ENCODE results near the gene IKZF2. TPM values are rescaled to one million over a fixed set of nuclear protein-coding genes. Genes with fewer than 3 reads are reported as not detected.

Gene IKZF2
- total RNA-seq, 1 experiment from 2014 or later, result 3.0 TPM

DNA sequence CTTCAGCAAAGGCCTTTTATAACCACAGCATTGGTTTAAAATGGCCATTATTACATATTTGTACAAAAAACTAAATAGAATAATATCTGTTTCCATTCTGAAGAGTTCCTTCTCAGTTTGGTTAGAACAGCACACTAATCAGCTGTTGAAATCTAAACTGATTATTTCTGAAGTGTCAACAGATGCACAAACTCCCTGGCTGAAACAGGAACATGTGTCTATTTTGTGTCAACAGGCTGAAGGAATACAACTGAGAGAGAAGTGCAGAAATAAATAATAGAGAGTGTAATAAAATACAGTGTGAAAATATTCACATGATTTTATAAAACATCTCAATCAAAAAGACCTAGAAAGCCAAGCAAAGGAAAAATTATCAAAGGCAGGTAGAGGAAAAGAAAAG, 29.7 kb downstream of the IKZF2 start:
- Mint-ChIP-seq H3K4me3 (no peak overlapping the region), H3K36me3 (ENCODE audit: insufficient read depth in 1 of 3, low read depth in 3 of 3) (no peaks in the 10 kb centered on the region), H3K9me3 (no peaks in the 10 kb centered on the region), H3K27me3 (ENCODE audit: low read depth) (no peaks in the 10 kb centered on the region), H3K27ac (no peak overlapping the region), H3K4me1 (peaks cover 8 to 13% of the 10 kb centered on the region in 2 experiments)
- H3K14ac ChIP-seq (ENCODE audit: insufficient read depth, low read length), result no peak overlapping the region
- H2BK15ac ChIP-seq (ENCODE audit: low read depth, low read length), result no peak overlapping the region
- H3K4me2 ChIP-seq (ENCODE audit: insufficient read depth, insufficient read length, low read length), result no peak overlapping the region
- no peak overlapping the region for H3T11ph ChIP-seq (ENCODE audit: low read length)
- no peak overlapping the region for H4K8ac ChIP-seq (replicated peaks; ENCODE audit: insufficient read length, low read depth, low read length)
- no peak overlapping the region for H2BK12ac ChIP-seq (ENCODE audit: insufficient read length, low read depth, low read length)
- H3K27me3 ChIP-seq (ENCODE audit: insufficient read depth, low read length), result no peaks in the 10 kb centered on the region
- H4K20me1 ChIP-seq (ENCODE audit: control insufficient read depth, insufficient read depth, insufficient read length), result no peaks in the 10 kb centered on the region
- no peak for DNase-seq
- H3K79me2 ChIP-seq (ENCODE audit: insufficient read depth, low read length), result no peaks in the 10 kb centered on the region
- H3K23me2 ChIP-seq (ENCODE audit: insufficient read length, low read depth, low read length, poor library complexity, severe bottlenecking), result no peaks in the 10 kb centered on the region
- H3K23ac ChIP-seq (ENCODE audit: insufficient read length, low read depth, low read length), result no peak overlapping the region
- no peak overlapping the region for H2BK5ac ChIP-seq (ENCODE audit: insufficient read length, low read length)
- no peak for TF ChIP-seq CTCF (conservative IDR thresholded peaks at IDR 0.05)
- H4K91ac ChIP-seq (ENCODE audit: insufficient read length, low read depth, low read length), result no peak overlapping the region
- H2AFZ ChIP-seq (ENCODE audit: low read length), result no peak overlapping the region
- H3K9ac ChIP-seq (ENCODE audit: extremely low read depth, insufficient read length, low read length), result no peak overlapping the region
- H3K9me3 ChIP-seq (ENCODE audit: control insufficient read depth, low read depth, low read length), result no peaks in the 10 kb centered on the region
- H3K79me1 ChIP-seq (ENCODE audit: insufficient read depth, low read depth, low read length, poor library complexity, severe bottlenecking), result no peaks in the 10 kb centered on the region
- H3K27ac ChIP-seq (ENCODE audit: insufficient read length, low read depth, low read length), result no peak overlapping the region
- no peak overlapping the region for H2BK20ac ChIP-seq (ENCODE audit: low read depth, low read length, poor library complexity, severe bottlenecking)
- H3K4me1 ChIP-seq (ENCODE audit: insufficient read depth, low read length), result no peaks in the 10 kb centered on the region; the same call in 1 of the 2 replicates
- H3K56ac ChIP-seq (ENCODE audit: insufficient read length, low read depth, low read length), result no peak overlapping the region
- no peak overlapping the region for H2AK5ac ChIP-seq (ENCODE audit: insufficient read length, low read length)
- H3K18ac ChIP-seq (ENCODE audit: insufficient read length, low read depth, low read length), result no peak overlapping the region
- no peak overlapping the region for H2BK120ac ChIP-seq (ENCODE audit: low read depth, low read length, poor library complexity, severe bottlenecking)
- no peak overlapping the region for H3K4ac ChIP-seq (ENCODE audit: low read depth, low read length)
- H4K5ac ChIP-seq (ENCODE audit: insufficient read length, low read depth, low read length), result no peak overlapping the region
